LNCAP (cell line): Measurements from ENCODE around the gene FMR1.

Source experiments
- TF ChIP-seq, protein P1 (sequence below): fragments of 450-650 bp; IDR thresholded peaks from 2 replicates; pipeline ENCODE4 v1.5.1; 2017; ENCODE audit warnings: mild to moderate bottlenecking

Gene FMR1

DNA sequence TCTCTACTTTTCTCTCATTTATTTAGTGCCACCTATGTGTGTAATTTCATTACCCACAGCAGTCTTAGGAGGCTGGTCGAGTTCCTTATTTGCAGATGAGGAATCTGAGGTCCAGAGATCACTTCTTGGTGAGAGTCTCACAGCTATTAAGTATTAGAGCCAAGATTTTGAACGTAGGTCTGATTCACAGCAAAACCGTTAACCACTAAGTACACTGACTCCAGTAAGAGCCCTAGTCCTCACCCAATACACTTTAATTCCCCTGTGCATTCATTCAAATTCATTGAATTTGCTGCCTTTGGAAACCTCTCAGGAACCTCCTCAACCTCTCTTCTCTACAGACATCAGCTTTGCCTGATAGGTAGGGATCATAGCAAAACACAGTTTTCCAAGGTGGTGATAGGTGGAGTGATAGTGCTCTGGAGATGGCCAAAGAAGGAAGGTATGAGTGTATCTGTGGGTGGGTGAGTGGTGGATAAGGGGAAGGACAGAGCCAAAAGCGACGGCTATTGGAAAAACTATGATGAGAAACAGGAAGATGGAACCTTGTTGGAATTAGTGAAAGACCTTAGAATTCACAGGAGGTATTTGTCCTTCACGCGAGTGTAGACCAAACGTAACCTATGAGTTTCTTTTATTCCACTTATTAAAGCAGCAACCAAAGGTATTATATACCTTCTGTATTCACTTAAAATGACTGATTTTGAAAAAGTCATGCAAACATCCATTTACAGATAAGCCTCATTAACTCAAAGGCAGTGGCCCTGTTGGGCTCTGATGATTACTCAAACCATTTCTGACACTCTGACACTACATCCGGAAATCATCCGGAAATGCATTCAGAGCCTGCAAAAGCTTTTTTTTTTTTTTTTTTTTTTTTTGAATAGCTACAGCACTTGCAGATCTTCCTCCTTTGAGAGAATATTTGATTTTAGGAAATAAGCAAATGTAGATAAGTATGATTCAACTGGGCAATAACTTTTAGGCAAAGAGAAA, 6.3 kb downstream of the FMR1 start:
- TF ChIP-seq, protein P1, sequence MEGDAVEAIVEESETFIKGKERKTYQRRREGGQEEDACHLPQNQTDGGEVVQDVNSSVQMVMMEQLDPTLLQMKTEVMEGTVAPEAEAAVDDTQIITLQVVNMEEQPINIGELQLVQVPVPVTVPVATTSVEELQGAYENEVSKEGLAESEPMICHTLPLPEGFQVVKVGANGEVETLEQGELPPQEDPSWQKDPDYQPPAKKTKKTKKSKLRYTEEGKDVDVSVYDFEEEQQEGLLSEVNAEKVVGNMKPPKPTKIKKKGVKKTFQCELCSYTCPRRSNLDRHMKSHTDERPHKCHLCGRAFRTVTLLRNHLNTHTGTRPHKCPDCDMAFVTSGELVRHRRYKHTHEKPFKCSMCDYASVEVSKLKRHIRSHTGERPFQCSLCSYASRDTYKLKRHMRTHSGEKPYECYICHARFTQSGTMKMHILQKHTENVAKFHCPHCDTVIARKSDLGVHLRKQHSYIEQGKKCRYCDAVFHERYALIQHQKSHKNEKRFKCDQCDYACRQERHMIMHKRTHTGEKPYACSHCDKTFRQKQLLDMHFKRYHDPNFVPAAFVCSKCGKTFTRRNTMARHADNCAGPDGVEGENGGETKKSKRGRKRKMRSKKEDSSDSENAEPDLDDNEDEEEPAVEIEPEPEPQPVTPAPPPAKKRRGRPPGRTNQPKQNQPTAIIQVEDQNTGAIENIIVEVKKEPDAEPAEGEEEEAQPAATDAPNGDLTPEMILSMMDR, result no peak

DNA sequence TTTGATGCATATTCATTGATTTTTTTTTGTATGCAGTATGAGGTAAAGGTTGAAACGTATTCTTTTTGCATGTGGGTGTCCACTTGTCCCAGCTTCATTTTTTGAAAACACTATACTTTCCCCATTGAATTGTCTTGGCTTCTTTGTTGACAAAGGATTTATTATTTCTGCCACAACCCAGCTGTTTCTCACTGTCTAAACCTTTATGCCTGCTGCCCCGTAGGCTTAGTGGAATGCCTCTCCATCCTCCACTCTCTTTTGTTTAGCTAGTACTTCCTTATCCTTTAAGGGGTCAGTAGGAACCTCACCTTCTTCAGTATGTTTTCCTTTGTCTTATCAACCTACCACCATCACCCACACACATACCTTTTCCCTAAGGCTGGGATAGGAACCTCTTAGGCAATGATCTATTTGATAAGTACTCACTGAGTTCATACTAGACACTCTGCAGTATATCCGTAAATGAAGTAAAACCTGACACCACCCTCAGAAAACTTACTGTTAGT, 8.5 kb downstream of the FMR1 start:
- TF ChIP-seq, protein P1, result no peak

DNA sequence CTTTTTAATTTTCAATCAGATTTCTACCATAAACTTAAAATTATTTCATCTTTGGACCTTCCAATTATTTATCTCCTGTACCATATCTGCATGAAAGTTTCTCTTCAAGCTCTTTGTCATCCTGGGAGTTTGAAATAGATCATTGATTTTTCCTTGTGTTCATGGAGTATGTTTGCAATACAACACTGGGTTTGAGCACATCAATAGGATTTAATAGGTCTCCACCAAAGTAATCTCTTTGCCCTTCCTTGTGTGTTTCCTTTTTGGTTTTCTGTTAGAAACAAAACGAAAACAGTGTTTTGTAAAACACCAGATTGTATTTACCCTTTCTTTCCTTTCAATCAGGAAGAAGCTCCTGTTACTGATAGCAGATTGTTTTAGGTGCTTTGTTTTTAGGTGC, 11.9 kb downstream of the FMR1 start:
- TF ChIP-seq, protein P1, result no peak

DNA sequence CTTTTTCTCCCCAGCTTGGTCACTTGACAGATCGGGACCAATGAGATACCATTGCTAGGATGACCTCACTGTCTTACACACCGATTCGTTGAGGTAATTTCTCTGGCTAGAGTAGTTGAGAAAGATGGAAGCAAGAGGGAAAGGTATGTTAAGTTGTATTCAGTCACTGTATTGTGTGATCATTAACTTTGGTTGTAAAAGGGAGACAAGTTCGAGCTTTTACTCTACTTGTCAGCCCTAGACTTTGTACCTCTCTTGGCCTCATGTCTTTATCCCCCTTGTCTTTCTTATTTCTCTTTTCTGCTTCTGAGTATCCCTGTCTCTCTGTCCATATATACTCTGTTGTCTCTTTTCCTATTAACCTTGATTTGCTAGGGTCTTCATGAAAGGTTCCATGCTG, 15.5 kb downstream of the FMR1 start:
- TF ChIP-seq, protein P1, result no peak

DNA sequence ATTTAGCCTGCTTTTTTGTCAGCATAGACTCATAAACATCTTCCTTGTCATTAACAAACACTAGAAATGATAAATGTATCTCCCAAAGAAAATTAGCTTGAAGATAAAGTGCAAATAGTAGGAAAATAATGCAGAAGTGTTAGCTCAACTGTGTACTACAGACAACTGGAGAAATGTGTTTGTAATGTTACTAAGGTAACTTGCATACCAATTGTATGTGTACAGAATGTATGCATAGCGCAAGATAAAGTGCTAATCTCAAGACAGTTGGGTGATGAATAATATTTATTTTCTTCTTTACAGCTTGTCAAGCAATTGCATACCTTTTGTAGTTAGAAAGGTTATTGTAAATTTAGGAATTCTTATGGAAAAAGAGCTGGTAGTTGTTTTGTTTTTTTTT, 22.1 kb downstream of the FMR1 start:
- TF ChIP-seq, protein P1, result no peak

DNA sequence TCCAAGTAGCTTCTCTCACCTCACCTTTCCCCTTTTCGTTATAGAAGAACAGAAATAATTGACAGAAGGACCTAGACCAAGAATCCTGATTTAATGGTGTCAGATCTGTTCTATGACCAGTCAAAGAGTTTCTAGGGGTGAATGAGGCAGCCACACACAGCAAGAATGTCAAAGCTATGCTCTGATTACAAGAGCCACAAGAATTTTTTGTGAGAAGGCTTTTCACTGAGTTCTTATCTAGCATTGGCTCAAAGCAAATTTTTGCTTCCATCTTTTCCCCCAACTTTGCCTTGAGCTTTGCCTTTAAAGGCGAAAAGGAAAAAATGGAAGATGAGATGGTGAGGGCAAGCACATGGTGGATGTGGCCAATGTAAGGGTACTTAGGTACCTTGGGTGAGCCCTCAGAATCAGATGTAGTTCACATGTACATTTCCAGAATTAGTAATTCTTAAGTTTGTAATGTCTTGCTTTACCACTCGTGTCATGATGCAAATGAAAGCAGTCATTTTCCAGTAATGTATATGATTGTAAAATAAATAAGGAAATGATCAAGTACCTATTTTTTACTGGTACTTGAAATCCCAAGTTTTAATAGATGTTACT, 23.5 kb downstream of the FMR1 start:
- TF ChIP-seq, protein P1, result no peak

DNA sequence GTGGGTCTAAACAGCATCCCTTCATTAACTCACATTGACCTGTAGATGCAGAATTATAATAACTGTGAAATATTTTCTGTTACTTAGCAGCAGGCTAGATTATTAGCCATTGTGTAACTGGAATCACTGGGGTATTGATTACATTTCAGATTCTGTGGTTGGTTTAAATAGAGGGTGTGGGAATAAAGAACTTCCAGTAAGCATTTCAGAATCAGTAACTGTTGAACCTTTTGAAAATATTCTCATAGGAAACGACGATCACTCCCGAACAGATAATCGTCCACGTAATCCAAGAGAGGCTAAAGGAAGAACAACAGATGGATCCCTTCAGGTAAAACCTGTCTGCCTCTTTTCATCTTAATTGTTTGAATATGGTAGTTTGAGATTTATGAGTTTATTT, 33.6 kb downstream of the FMR1 start:
- TF ChIP-seq, protein P1, result no peak
